ENCODE measurements around the gene ARL10.
A peak's percentile ranks its signal among the peaks of the same experiment; 100 is the strongest.

The ARL10 gene, protein sequence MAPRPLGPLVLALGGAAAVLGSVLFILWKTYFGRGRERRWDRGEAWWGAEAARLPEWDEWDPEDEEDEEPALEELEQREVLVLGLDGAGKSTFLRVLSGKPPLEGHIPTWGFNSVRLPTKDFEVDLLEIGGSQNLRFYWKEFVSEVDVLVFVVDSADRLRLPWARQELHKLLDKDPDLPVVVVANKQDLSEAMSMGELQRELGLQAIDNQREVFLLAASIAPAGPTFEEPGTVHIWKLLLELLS

DNA sequence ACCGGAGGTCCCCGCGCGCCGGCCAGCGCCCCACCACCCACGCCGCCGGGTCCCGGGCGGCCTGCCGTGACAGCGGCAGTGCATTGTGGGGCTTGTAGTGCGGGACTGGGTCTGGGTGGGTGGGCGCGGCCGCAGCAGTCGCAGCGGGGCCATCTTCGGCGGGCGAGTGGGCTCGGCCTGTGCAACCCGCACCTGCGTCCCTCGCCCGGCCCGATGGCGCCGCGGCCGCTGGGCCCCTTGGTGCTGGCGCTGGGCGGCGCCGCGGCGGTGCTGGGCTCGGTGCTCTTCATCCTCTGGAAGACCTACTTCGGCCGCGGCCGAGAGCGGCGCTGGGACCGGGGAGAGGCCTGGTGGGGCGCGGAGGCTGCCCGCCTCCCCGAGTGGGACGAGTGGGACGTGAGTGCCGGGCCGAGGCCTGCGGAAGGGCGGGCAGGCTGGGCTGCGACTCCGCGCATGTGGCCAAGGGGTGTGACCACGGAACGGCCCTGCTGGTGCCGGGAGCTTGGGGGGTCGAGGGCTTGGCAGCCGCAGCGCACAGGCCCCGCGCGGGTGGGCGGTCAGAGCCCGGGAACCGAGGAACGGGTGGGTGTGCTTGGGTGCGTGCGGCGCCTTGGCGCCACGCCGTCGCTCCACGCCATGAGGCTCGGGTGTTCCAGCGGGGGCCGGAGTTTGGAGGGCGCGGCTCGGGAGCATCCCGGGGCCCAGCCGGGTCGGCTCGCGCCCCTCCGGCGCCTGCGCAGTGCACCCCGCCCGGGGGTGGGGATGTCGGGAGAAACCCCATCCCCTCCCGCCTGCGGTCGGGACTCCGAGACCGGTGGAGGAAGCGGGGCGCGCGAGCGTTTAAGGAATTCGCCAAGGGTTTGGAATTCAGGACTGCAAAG, at the start of gene ARL10:
Gene ARL10, plus strand, starts transcription at position 137 of the 881 bp plus-strand sequence. Its CDS starts 77 bp downstream, at position 214.
- DNase-seq, result peak in 40 of 51 donors; percentile 4 to 78 (median 50)

DNA sequence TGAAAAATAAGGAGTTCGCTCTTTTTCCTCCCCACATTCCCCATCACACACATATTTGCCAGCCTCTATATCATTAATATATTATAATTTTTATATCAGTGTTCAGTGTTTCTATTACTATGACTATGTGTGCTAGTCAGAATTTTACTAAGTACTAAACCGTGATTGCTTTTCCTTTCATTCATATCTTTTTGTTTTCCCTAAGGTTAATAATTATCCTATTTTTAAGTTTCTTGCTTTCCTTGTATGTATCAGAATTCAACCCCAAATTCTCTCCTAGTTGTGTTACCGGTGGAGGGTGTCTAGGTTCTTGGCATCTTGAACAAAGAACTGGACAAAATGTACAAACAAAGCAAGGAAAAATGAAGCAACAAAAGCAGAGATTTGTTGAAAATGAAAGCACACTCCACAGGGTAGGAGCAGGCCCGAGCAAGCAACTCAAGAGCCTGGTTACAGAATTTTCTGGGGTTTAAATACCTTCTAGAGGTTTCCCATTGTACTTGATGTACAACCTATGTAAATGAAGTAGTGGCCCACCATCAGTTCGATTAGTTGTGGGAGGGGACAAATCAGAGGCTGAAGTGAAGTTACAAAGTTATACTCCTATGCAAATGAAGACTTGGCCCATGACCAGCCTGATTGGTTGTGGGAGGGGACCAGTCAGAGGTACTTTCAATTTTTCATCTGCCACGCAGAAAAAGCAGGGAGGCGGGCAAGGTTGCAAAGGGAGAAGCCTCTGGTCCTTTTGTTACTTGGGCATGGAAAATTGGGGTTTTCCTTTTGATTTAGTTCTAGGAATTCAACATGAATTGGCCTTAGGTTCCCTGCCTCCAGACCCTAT, 47.5 kb upstream of the ARL10 start:
- no peak for DNase-seq

DNA sequence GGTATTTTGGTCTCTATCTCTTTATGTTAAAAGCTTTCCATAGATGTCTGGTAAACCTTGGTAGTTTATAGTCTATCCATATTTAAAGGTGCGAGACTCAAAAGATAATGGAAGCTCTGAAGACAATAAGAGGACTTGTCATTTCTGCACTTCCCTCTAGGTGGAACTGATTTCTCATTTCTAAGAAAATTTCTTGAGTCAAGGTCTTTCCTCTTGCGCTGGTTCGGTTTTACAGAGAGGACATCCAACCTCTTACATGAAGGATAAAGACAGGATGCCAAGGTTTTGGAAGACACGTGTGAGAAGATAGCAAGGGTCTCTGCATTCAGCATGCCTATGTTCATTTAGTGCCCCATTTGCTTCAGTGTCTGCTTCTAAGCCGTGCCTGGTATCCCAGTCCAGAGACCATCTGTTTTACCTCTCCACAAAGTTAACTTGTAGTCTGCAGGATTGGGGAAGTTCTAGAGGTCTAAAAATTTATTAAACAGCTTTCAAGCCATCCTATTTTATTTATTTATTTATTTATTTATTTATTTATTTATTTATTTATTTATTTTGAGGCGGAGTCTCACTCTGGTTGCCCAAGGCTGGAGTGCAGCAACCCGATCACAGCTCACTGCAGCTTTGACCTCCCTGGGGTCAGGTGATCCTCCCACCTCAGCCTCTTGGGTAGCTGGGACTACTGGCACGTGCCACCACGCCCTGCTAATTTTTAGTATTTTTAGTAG, 45.3 kb upstream of the ARL10 start:
- no peak for DNase-seq

DNA sequence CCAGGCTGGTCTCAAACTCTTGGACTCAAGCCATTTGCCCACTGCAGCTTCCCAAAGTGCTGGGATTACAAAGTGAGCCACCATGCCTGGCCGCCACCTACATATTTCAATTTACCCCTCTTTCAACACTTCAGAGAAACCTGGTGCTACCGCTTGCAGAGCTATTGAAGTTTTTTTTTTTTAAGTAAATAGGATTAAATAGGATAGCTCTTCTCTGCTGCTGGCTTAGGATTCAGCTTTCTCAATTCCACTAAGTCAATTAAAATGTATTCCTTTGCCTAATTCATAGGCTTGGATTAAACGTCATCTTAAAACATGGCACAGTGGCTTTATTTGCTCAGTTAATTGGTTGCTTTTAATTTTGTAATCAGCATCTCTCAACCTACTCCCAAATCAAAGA, 44.7 kb upstream of the ARL10 start:
- DNase-seq, result no peak

DNA sequence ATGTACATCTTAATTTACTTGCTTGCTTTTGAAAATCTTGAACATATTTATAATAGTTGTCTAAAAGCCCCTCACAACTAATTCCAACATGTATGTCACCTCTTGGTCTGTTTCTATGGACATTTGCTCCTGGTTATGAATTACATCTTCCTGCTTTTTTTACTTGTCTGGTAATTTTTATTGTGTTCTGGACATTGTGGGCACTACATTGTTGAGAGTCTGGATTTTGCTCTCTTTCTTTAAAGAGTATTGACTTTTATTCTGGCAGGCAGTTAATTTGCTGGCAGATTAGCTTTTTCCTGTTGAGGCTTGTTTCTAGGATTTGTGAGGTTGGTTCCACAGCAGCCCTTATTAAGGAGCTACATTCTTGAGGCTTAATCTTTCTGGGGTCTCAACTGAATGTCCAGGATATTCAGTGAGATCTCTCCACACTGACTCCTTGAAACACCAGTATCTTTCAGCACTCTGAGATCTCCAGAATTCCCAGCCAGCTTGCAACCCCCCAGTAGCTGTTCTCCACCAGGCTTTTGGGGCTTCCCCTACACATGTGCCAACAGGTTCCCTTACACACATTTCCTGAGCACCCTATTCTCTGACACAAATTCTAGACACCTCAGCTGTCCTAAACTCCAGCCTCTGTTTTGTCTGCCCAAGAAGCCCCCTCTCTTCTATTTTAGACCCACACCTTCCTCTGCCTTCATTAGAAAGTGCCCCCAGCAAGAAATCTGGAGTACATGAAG, 31.1 kb upstream of the ARL10 start:
- DNase-seq, result no peak

DNA sequence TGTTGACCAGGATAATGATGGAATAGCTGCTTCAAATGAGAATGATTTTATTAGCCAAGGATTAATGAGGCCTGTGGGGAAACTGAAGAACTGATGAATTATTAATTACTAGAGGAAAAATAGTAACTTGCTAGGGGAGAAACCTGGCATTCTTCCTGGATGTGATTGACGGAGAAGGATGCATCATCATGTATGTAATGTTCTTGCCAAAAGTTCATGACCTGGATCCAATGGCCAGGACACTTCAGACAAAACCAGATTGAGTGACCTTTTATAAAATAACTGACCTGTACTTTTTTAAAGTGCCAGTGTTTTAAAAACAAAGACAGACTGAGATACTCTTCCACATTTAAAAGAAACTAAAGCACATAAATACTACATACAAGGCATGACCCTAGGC, 27.4 kb upstream of the ARL10 start:
- DNase-seq, result no peak

DNA sequence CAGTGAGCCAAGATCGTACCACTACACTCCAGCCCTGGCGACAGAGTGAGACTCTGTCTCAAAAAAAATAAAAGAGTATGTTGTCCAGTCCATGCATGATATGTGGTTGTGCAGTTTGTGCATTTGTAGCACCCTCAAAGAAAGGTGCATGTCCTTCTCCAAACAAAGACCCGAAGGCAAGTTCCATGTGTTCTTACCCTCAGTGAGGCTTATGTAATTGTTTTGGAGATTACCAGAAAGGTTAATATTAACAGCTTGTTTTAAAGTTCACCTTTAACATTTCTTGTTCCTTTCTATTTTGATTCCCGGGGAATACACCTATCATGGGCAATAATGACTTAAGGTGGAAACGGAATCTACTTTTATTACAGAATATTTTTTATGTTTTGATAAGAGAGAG, 26.0 kb upstream of the ARL10 start:
- no peak for DNase-seq

DNA sequence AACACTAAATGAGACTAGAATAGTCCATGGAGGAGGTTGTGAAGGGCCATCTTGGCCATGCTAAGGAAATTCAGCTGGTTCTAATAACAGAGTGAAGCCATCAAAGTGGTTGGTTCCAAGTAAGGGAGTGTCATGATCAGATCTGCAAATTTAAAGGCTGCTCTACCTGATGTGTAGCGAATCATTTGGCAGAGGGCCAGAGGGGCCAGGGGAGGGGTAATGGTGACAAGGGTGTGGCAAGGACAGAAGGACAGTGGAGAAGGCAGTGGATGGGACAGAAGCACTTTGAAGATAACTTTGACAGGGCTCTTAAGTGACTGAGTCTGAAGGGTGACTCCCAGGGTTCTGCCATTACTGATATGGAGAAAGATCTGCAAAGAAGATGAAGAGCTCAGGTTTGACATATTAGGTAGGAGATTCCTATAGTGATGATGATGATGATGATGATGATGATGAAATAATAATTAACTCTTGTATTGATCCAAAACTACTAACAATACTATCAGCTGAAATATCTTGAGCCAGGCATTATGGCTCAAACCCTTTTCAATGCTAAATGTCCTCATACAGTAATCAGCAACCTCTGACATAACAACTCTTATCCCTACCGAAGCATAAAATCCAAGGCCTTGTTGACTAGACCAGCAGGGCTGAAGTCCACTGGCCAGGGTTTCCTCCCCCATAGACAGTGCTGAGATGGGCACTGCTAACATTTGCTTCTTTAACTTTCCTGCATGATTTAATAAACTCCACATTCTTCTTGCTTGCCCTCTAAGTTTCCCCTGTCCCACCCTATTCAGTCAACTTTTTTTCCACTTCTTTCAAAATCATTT, 23.7 kb upstream of the ARL10 start:
- DNase-seq, result no peak

DNA sequence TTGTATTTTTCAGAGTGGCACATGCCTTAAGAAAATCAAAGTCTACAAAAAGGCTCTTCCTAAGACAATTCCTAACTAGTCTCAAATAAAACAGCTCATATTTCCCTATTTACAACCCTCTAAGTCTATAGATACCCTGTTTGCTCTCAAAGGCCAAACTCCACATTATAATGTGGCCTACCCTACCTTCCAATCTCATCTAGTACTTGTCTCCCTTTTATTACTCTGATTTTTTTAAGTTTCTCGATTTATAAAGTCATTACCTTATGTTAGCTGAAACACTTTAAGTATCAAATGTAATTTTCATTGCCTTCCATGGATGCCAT, 23.2 kb upstream of the ARL10 start:
- no peak for DNase-seq

DNA sequence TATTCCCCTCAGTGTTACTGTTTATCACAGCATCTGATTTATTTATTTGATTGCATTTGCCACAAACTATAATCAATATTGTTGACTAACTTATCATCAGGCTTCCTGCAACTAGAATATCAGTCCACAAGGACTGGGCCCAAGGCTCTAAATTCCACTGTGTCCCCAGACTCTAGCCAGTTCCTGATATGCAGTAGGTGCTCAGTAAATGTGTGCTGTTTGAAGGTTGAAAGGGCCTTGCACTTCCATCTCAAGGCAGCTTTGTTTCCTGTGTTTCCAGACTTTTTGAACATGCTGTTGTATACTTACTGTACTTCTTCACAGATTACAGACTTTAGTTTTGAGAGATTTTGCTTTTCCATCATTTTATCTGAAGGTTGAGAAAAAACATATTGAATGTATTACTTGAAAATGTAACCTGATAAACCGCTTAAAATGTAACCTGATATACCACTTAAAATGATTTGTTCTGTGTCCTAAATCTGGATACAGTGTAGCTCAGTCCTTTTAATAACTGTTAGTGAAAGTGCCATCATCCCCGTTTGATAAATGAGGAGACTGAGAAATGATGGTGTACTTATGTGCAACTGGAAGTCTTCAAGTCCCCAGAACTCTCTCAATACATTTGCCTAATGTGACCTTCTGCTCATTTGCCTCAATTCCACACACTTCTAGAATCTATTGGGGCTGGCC, 22.4 kb upstream of the ARL10 start:
- no peak for DNase-seq

DNA sequence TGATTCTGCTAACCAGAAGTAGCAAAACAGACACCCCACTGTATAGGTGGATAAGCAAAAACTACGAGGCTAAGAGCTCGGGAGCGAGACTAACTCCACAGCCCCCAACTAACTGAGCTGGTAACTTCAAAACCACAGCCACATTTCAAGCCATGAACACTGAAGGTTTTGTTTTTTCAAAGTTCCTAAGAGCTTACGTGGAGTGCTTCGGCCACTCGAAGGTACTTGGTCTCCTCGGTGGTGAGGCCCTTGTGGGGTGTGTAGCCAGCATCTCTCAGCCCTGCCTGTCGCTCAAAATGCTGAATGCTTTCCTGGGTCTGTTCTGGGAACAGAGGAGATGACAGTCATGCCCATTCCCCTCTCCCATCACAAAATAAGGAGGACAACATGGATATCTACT, 14.9 kb upstream of the ARL10 start:
- no peak for DNase-seq

DNA sequence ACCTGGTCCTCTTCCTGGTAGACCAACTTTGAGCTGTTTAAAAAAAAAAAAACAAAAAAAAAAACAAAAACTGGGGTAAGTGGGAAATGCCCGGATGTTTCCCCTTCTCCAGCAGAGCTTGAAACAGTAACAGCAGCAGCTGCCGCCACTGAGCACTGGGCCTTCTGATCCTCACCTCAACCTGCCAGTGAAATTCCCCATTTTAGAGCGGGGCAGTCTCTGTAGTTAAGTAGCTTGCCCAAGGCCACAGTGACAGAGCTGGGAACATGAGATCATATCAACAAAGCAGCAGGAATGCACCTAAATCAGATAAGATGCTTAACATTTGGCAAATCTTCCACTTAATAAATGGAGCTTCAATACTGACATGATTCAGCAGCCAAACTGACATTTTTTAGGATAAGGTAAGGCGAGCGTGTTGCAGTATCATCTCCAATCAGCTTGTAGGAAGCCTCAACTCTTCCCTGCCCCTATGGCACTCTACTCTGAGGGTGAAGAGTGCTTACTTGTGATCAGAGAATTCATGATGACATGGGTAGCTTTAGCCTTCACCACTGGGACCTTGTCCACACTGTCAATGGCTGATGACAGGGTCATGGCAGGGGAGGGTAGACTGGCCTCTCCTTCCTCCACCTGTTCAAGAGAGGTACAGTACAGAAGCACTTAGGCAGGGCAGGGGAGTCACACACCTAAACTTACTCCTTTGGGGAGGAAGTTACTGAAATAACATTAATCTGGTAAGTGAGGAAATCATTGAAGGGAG, 13.0 kb upstream of the ARL10 start:
- no peak for DNase-seq

DNA sequence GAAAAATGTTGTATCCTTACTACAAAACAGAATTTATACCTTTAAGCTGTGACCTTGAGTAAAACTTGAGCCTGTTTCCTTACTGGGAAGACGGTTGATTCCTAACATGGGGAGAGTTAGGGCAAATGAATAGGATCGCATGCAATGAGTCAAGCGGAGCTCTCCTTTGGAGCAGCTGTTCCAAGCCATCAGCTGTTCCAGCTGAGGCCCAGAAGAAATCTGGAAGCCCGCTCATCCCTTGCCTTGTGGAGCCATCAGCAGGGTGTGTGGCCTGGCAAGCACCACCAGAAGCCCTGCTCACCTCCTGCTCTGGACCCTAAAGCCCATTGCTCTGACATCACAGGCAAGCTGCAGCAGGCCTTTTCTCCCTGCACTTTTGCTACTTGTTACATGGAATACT, 11.8 kb upstream of the ARL10 start:
- no peak for DNase-seq

DNA sequence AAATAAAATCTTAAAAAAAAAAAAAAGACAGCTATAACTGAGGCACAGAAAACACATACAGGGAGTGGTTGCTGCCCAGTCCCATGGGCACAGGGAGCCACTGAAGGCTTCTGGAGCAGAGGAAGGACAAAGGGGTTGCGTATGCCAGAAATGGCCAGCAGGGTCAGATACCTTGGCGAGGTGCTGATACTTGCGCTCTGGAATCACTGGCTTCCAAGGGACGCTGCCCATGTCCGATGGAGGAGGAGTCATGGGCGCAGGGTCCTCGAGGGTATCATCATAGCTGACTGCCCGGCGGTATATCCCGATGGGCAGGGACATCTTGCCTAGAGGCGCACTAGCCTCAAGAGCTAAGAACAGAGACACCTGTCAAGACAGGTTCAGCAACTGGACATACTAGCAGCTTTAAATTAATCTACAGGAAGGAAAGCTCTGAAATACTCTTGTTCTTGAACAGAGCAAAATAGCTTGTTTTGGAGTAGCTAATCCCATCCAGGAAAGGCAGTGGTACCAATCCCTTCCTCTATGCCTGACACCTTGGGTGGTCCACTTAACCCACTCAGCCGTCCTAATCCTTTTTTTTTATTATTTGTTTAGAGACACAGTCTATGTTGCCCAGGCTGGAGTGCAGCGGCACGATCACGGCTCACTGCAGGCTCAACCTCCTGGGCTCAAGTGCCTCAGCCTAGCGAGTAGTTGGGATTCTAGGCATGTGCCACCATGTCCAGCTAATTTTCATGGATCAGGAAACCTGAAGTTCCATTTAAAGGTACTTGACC, 9.7 kb upstream of the ARL10 start:
- no peak for DNase-seq

DNA sequence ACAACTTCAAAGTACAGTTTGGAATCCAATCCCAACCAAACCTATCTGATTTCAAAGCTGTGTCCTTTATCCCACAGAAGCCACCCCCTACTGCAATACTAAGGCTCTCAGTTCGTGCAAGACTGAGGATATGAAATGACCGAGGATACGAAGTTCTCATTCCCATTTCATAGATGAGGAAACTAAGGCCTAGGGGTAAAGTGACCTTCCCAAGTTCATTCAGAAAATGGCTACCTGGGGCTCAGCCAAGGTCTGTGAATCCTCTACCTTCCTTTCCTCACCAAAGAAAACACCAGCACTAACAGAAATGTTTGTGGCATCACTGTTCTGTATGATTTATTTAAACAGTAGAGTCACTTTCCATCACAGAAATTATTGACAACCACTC, 9.1 kb upstream of the ARL10 start:
- no peak for DNase-seq

DNA sequence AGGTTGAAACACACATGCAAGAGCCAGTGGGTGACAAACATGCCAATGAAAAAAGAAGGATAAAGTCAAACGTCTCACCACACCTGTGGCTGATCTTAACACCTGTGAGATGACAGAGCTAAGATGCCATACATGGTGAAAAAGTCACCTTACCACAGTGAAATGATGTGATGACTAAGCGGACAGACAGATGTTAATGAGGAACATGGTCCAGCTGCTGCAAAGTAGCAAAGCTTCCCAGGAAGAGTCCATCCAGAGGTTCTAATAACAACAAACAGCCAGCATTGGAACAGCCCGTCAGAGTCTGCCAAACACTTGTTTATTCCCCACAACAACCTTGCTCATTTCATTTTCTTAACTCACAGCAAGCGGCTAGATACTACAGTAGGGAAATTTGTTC, 5.6 kb upstream of the ARL10 start:
- DNase-seq, result no peak

DNA sequence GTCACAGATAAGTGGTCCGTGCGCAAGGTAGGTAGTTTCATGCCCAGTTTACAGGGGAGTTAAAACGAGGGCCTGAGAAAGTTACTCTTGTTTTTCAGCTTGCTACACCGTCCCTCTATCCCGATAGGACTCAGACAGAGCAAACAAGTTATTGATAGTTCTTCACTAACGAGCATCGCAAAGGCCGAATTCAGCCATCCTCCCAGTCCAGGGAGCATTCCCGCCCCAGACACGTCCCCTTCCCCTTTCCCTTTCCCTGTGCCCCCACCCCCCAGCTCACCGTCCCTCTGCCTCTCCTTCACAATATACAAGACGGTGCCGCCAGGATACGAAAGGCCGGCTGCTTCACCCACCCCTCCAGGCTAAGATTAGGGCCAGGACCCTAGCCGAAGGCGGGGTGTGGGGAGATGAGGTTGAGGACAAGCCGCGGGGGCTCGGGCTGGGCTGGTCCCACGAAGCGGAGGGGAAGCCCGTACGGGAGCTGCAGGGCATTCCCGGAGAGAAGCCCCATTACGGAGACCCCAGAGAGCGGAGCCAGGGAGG, 4.3 kb upstream of the ARL10 start:
- DNase-seq, result peak in 11 of 51 donors; percentile 20 to 53 (median 37)

All from hypothalamus (tissue), 51 donors.